C4-2B (cell line): ENCODE measurements around the gene ILF2.
"Not testable (repeated sequence)": the region's sequence is repeated elsewhere in the genome, so short reads cannot be mapped to it uniquely, and the experiment has no call there.

Experiments
- H3K27ac ChIP-seq: fragments of 450-650 bp; 2 replicates; pipeline ENCODE4 v1.5.1; 2017
- CTCF ChIP-seq: fragments of 450-650 bp; conservative IDR thresholded peaks from 2 replicates; pipeline ENCODE4 v1.5.1; 2017; ENCODE audit warnings: mild to moderate bottlenecking
- ZFX ChIP-seq: fragments of 450-650 bp; IDR thresholded peaks from 2 replicates; pipeline ENCODE4 v1.6.1; 2017

ILF2 gene

GRCh38 chr1:153670859-153671627 is at the start of gene ILF2:
Gene ILF2, minus strand, starts transcription at chr1:153670993. Its CDS starts 71 bp downstream, at chr1:153670922.
- TF ChIP-seq ZFX (no peak), CTCF (no peak; the same call in 1 of the 2 replicates)
- peak within 1 kb of the TSS; percentile 81 for H3K27ac ChIP-seq

GRCh38 chr1:153717330-153717729 is 46.5 kb upstream of the ILF2 start:
- no peak overlapping the region for H3K27ac ChIP-seq
- TF ChIP-seq CTCF (no peak), ZFX (no peak)

GRCh38 chr1:153716211-153716610 is 45.4 kb upstream of the ILF2 start:
- not testable (repeated sequence) for H3K27ac ChIP-seq

- TF ChIP-seq ZFX (no peak), CTCF (no peak)
Observed at GRCh38 chr1:153711026-153711425, 40.2 kb upstream of the ILF2 start.

GRCh38 chr1:153705484-153705883 is 34.7 kb upstream of the ILF2 start:
- no peak for TF ChIP-seq ZFX
- TF ChIP-seq CTCF = no peak
- H3K27ac ChIP-seq = no peak overlapping the region

More at GRCh38 chr1:153711026-153711425, 40.2 kb upstream of the ILF2 start:
- H3K27ac ChIP-seq = no peak overlapping the region

GRCh38 chr1:153699768-153700167 is 29.0 kb upstream of the ILF2 start:
- no peak overlapping the region for H3K27ac ChIP-seq
- TF ChIP-seq CTCF (no peak), ZFX (no peak)

- H3K27ac ChIP-seq = no peak overlapping the region
Observed at GRCh38 chr1:153698923-153699714, 28.3 kb upstream of the ILF2 start.

More at GRCh38 chr1:153698923-153699714, 28.3 kb upstream of the ILF2 start:
- no peak for TF ChIP-seq ZFX
- no peak for TF ChIP-seq CTCF
